K562 (cell line): ENCODE results near the gene CPT1B. TPM values are rescaled to one million over a fixed set of nuclear protein-coding genes. Genes with fewer than 3 reads are reported as not detected.

Source experiments
- ATAC-seq: fragments of 200-7000 bp; cut with Tn5 transposase; 3 replicates; pipeline ENCODE4 v1.9.1; 2020; ENCODE audit warnings: moderate library complexity
- BruUV-seq: library from RNA; stranded (reverse); fragments of 400-500 nt; replicated peaks from 2 replicates; lab custom pipeline; 2021; lab: Mats Ljungman, UMichigan
- CTCF ChIA-PET: fragments of 300-600 bp; formaldehyde crosslinking; extraction: SDS; loops from one replicate; lab custom pipeline; 2021; ENCODE audit warnings: low intra/inter-chr PET ratio; lab: Yijun Ruan, JAX
- POLR2A ChIA-PET: fragments of 300-600, 350-650 bp; sonication (Branson Sonifier 250); formaldehyde crosslinking; extraction: SDS; loops from one replicate; lab custom pipeline; 2021; ENCODE audit warnings: antibody characterized with exemption, inconsistent platforms; lab: Yijun Ruan, JAX
- DNase-seq, 4 experiments: peaks; one replicate each; pipeline versions ENCODE4 v3.0.0 to v3.0.0-alpha.2; 2011 to 2018; ENCODE audit warnings: low spot score in 3 of 4, mixed read lengths in 3 of 4; ENCODE audit errors: extremely low read depth in 1 of 4
- FAIRE-seq: peaks from 2 replicates; lab custom pipeline; 2011; peaks lifted over from hg19 to GRCh38; lab: Jason Lieb, UNC
- H2AFZ ChIP-seq: 2 replicates; pipeline ENCODE4 v1.6.0; 2011; ENCODE audit warnings: low read depth, low read length, control low read depth, inconsistent platforms
- H3K27ac ChIP-seq: fragments of 200-600 bp; 3 replicates; pipeline ENCODE4 v1.8.0; 2011; ENCODE audit warnings: low read depth, mild to moderate bottlenecking, control low read depth, inconsistent platforms, low read length, moderate library complexity, mixed read lengths; ENCODE audit errors: extremely low read depth
- H3K27me3 ChIP-seq, 2 experiments: fragments of 300-600 bp in 1 of 2; 2 replicates in 1 of 2; 3 replicates in 1 of 2; pipeline versions ENCODE4 v1.6.0 to v1.8.0; 2011; ENCODE audit warnings: inconsistent platforms in 2 of 2, low read length in 2 of 2, mild to moderate bottlenecking in 1 of 2, mixed read lengths in 1 of 2, moderate library complexity in 1 of 2; ENCODE audit not compliant: control insufficient read depth in 2 of 2, insufficient read depth in 2 of 2
- H3K36me3 ChIP-seq: fragments of 300-600 bp; 3 replicates; pipeline ENCODE4 v1.8.0; 2011; ENCODE audit warnings: mild to moderate bottlenecking, low read length, inconsistent platforms; ENCODE audit not compliant: control insufficient read depth, insufficient read depth
- H3K4me1 ChIP-seq, 2 experiments: fragments of 200-600 bp in 1 of 2; replicated peaks in 1 of 2; 2 replicates in 1 of 2; 3 replicates in 1 of 2; pipeline versions ENCODE4 v1.5.1 to v1.8.0; 2011; ENCODE audit warnings: inconsistent platforms in 2 of 2, low read length in 2 of 2, mild to moderate bottlenecking in 1 of 2, mixed read lengths in 1 of 2, moderate library complexity in 1 of 2; ENCODE audit not compliant: control insufficient read depth in 2 of 2, insufficient read depth in 2 of 2
- H3K4me2 ChIP-seq: 2 replicates; pipeline ENCODE4 v1.6.1; 2011; ENCODE audit warnings: low read length, control low read depth, inconsistent platforms, mixed read lengths; ENCODE audit not compliant: insufficient read depth
- H3K4me3 ChIP-seq: fragments of 200-600 bp; sonication (generic), shearing (Covaris generic); 2 replicates; pipeline ENCODE4 v1.5.1; 2016; ENCODE audit warnings: control low read depth, inconsistent platforms
- H3K79me2 ChIP-seq: fragments of 200-600 bp; 3 replicates; pipeline ENCODE4 v1.8.0; 2011; ENCODE audit warnings: low read length, inconsistent platforms; ENCODE audit not compliant: control insufficient read depth, insufficient read depth
- H3K9ac ChIP-seq, 2 experiments: 2 replicates each; pipeline versions ENCODE4 v1.6.0 to v1.6.1; 2011; ENCODE audit warnings: low read depth in 2 of 2, low read length in 2 of 2, control low read depth in 1 of 2, inconsistent platforms in 1 of 2, mild to moderate bottlenecking in 1 of 2, mixed read lengths in 1 of 2; ENCODE audit not compliant: insufficient read depth in 1 of 2
- H3K9me1 ChIP-seq: one replicate; pipeline ENCODE4 v1.6.0; 2011; ENCODE audit warnings: inconsistent platforms, mild to moderate bottlenecking, low read length, moderate library complexity; ENCODE audit not compliant: control insufficient read depth, insufficient read depth
- H3K9me3 ChIP-seq: replicated peaks from 2 replicates; pipeline ENCODE4 v1.5.1; 2011; ENCODE audit warnings: low read depth, low read length, inconsistent platforms; ENCODE audit not compliant: control insufficient read depth, insufficient read depth
- H4K20me1 ChIP-seq: replicated peaks from 2 replicates; pipeline ENCODE4 v1.6.1; 2011; ENCODE audit warnings: low read length, inconsistent platforms, mixed read lengths; ENCODE audit not compliant: control insufficient read depth, insufficient read depth
- CTCF ChIP-seq, 3 experiments: IDR thresholded peaks in 2 of 3; conservative IDR thresholded peaks in 1 of 3; 2 replicates each; pipeline ENCODE4 v1.5.1; 2011 to 2012; ENCODE audit warnings: low read length in 3 of 3, mild to moderate bottlenecking in 3 of 3, control low read depth in 2 of 3, improper control_type of control experiment in 1 of 3, inconsistent platforms in 1 of 3, low read depth in 1 of 3, mixed read lengths in 1 of 3, moderate library complexity in 1 of 3; ENCODE audit not compliant: insufficient read depth in 2 of 3
- CTCFL ChIP-seq: IDR thresholded peaks from 2 replicates; pipeline ENCODE4 v1.6.1; 2011; ENCODE audit warnings: borderline replicate concordance, low read depth, mild to moderate bottlenecking, moderate library complexity, low read length; ENCODE audit not compliant: insufficient read depth, poor library complexity, severe bottlenecking
- GABPA ChIP-seq: fragments of 200-800 bp; sonication (Bioruptor generic); conservative IDR thresholded peaks from 2 replicates; pipeline ENCODE4 v1.6.1; 2016; ENCODE audit warnings: low read depth, missing genetic modification characterization, missing compliant biosample characterization
- HINFP ChIP-seq: fragments of 450-650 bp; conservative IDR thresholded peaks from 2 replicates; pipeline ENCODE4 v1.6.1; 2016; ENCODE audit warnings: missing genetic modification characterization, low read depth, mild to moderate bottlenecking, control low read depth, missing compliant biosample characterization
- IRF2 ChIP-seq: sonication (generic); formaldehyde crosslinking; IDR thresholded peaks from 2 replicates; pipeline ENCODE4 v1.8.1; 2022; ENCODE audit warnings: mild to moderate bottlenecking, missing genetic modification reagents
- PCBP2 ChIP-seq: fragments of 200-400 bp; formaldehyde crosslinking; IDR thresholded peaks from 2 replicates; pipeline ENCODE4 v1.6.1; 2018; ENCODE audit warnings: low read length, low read depth, mild to moderate bottlenecking, moderate library complexity; ENCODE audit not compliant: poor library complexity, severe bottlenecking
- PPARD ChIP-seq: fragments of 250-450 bp; sonication (Bioruptor Pico); IDR thresholded peaks from 2 replicates; pipeline ENCODE4 v1.8.0; 2022; ENCODE audit warnings: inconsistent platforms, mild to moderate bottlenecking, moderate library complexity
- SOX6 ChIP-seq: fragments of 450-650 bp; IDR thresholded peaks from 2 replicates; pipeline ENCODE4 v1.6.1; 2014; ENCODE audit warnings: mild to moderate bottlenecking
- ZBTB26 ChIP-seq: fragments of 450-650 bp; formaldehyde crosslinking; IDR thresholded peaks from 2 replicates; pipeline ENCODE4 v1.4.0; 2022; ENCODE audit warnings: missing genetic modification characterization
- ZNF263 ChIP-seq: sonication (generic); formaldehyde crosslinking; IDR thresholded peaks from 2 replicates; pipeline ENCODE4 v1.8.0; 2022; ENCODE audit warnings: mild to moderate bottlenecking, missing genetic modification reagents, borderline replicate concordance
- WGBS: fragments of 100-300 bp; shearing (Covaris generic); methylation state at CpG from one replicate; pipeline ENCODE4 v1.1.6; 2016; ENCODE audit warnings: low coverage, mixed read lengths; ENCODE audit not compliant: insufficient coverage; ENCODE audit errors: missing lambda C conversion rate; 5-methylcytosine and 5-hydroxymethylcytosine counted together
- in situ Hi-C: fragments of 300-500 bp; cut with MboI; formaldehyde crosslinking; loops from 4 replicates; pipeline ENCODE4 v1.15.0; 2018; ENCODE audit warnings: inconsistent platforms, mixed read lengths
- intact Hi-C: fragments of 100-400 bp; cut with micrococcal nuclease; formaldehyde crosslinking; loops from 2 replicates; pipeline ENCODE4 v1.14.2; 2022
- polyA plus RNA-seq, 8 experiments: library from polyadenylated mRNA; depleted of rRNA in 4 of 8; stranded (reverse) in 5 of 8; unstranded in 3 of 8; fragments of >200 nt; fragmentation: Nextera tagmentation in 2 of 8; fragmentation: Illumina TruSeq in 1 of 8; extraction: Ambion mirVana in 2 of 8; extraction: Trizol in 1 of 8; gene quantifications; 2 replicates each; pipeline versions ENCODE4 v1.2.1 to v1.2.3, GENCODE V29; 2011 to 2014; ENCODE audit warnings: inconsistent platforms in 1 of 8, missing spikeins in 1 of 8
- total RNA-seq, 7 experiments: library from RNA; depleted of rRNA in 6 of 7; stranded (reverse); fragments of >200 nt in 6 of 7; fragmentation: Illumina TruSeq in 2 of 7; extraction: Trizol in 2 of 7; gene quantifications; 2 replicates each; pipeline versions ENCODE4 v1.2.1 to v1.2.3, GENCODE V29; 2011 to 2021; ENCODE audit warnings: low replicate concordance in 1 of 7

Gene CPT1B
- total and polyA plus RNA-seq, 9 of the 15 experiments (the other 6 are each of a cell fraction or from before 2014, with no cell fraction given): 0.35 to 6.1 (median 2.6) TPM

GRCh38 chr22:50602338-50602700 is 24.1 kb upstream of the CPT1B start (continued):
- TF ChIP-seq CTCF (IDR thresholded peaks at IDR 0.05 in 2 of 3, conservative IDR thresholded peaks at IDR 0.05 in 1 of 3; ENCODE audit: insufficient read depth in 2 of 3, low read depth in 1 of 3, low read length in 3 of 3) (no peak), PCBP2 (no peak)

- no TSS peak for BruUV-seq
- Histone ChIP-seq H3K4me2 (no peak overlapping the region), H3K9me3 (no peaks in the 10 kb centered on the region), H3K9me1 (no peaks in the 10 kb centered on the region), H3K27me3 (peaks cover 12 to 58% of the 10 kb centered on the region in 2 experiments; a peak in 4 of 5 replicates), H3K79me2 (no peaks in the 10 kb centered on the region), H4K20me1 (peaks cover 3% of the 10 kb centered on the region; the same call in 1 of the 2 replicates), H3K9ac (no peak overlapping the region), H3K36me3 (no peaks in the 10 kb centered on the region), H2AFZ (no peak overlapping the region), H3K4me1 (peaks cover 0 to 17% of the 10 kb centered on the region in 2 experiments; a peak in 2 of 5 replicates), H3K27ac (no peak overlapping the region), H3K4me3 (no peak overlapping the region)
- intact Hi-C loops: no loop called here
- CTCF ChIA-PET: no interaction called here
- no peak for FAIRE-seq
- in situ Hi-C loops: no loop called here
- DNase-seq: no peak
- no peak for ATAC-seq
- WGBS: 10% methylated on average over 11 of the region's 12 CpGs
- POLR2A ChIA-PET: no interaction called here
- TF ChIP-seq CTCFL (no peak), HINFP (no peak), IRF2 (CRISPR knock-in tag) (no peak), SOX6 (no peak), ZNF263 (no peak), ZBTB26 (CRISPR knock-in tag) (no peak), GABPA (tag) (no peak), PPARD (no peak)
These were observed 23.6 kb upstream of the CPT1B start for GRCh38 chr22:50601669-50602337.
